Breast epithelium (tissue), 3 donors: ENCODE data around the gene ZBTB39.

ENCODE experiments used
- POLR2A ChIP-seq: fragments of 450-650 bp; IDR thresholded peaks from one replicate; pipeline ENCODE4 v1.6.1; 2016; ENCODE audit warnings: antibody characterized with exemption, mild to moderate bottlenecking, moderate library complexity
- POLR2AphosphoS5 ChIP-seq, 3 donors: sonication (generic); formaldehyde crosslinking; IDR thresholded peaks; one replicate each; pipeline ENCODE4 v1.6.1; 2017; ENCODE audit warnings: antibody characterized with exemption in 3 of 3
- TF ChIP-seq, protein P1 (sequence below), 3 donors: fragments of 450-650 bp; IDR thresholded peaks; one replicate each; pipeline ENCODE4 v1.5.1; 2016 to 2017; ENCODE audit warnings: antibody characterized with exemption in 3 of 3, mild to moderate bottlenecking in 3 of 3, moderate library complexity in 3 of 3

DNA sequence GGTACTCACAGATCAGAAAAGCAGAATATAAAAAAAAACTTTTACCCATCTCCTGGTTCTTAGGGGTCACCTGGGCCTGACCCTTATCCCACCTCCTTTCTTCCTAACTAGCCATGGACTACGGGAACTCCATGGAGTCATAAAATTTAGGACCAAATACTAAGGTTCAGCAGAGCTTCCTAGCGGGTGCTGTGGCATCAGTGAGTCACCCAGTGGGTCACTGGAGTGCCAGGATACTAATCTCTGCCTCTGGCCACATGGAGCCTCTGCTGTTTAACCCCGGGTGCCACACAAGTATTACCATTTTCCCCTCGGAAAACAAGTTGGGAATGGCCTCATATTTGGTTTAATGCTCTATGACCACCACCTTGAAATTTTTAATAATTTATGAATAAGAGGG is 6.9 kb downstream of the ZBTB39 start:
- TF ChIP-seq, protein P1, sequence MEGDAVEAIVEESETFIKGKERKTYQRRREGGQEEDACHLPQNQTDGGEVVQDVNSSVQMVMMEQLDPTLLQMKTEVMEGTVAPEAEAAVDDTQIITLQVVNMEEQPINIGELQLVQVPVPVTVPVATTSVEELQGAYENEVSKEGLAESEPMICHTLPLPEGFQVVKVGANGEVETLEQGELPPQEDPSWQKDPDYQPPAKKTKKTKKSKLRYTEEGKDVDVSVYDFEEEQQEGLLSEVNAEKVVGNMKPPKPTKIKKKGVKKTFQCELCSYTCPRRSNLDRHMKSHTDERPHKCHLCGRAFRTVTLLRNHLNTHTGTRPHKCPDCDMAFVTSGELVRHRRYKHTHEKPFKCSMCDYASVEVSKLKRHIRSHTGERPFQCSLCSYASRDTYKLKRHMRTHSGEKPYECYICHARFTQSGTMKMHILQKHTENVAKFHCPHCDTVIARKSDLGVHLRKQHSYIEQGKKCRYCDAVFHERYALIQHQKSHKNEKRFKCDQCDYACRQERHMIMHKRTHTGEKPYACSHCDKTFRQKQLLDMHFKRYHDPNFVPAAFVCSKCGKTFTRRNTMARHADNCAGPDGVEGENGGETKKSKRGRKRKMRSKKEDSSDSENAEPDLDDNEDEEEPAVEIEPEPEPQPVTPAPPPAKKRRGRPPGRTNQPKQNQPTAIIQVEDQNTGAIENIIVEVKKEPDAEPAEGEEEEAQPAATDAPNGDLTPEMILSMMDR (IDR thresholded peaks at IDR 0.05) = no peak
- TF ChIP-seq POLR2AphosphoS5 (IDR thresholded peaks at IDR 0.05) (no peak), POLR2A (no peak)
